Suppressor macrophage treated with lipopolysaccharide for 1 hour (primary cell): Measurements from ENCODE around the gene LCE6A.

Experiments used
- DNase-seq, 3 donors: peaks; one replicate each; pipeline ENCODE4 v3.0.0-alpha.2; 2020 to 2022

Gene LCE6A

GRCh38 chr1:152842556-152842955 lies at the start of gene LCE6A:
Gene LCE6A, plus strand, starts transcription at chr1:152842856. Its CDS starts 665 bp downstream, at chr1:152843521.
- DNase-seq: no peak

- DNase-seq: no peak
Observed at GRCh38 chr1:152795686-152796085, 47.0 kb upstream of the LCE6A start.

GRCh38 chr1:152796421-152796820 lies 46.2 kb upstream of the LCE6A start, which contains the start of gene LCE1D:
Gene LCE1D, plus strand, starts transcription at chr1:152796721. Its CDS starts 1,074 bp downstream, at chr1:152797795.
- no peak for DNase-seq

- no peak for DNase-seq
Observed at GRCh38 chr1:152801333-152801732, 41.3 kb upstream of the LCE6A start.

GRCh38 chr1:152806576-152806975 lies 36.1 kb upstream of the LCE6A start, which contains the start of gene LCE1C:
Gene LCE1C, minus strand, starts transcription at chr1:152806651. Its CDS starts 1,173 bp downstream, at chr1:152805478.
- no peak for DNase-seq

- DNase-seq: no peak
Observed at GRCh38 chr1:152811050-152811449, 31.6 kb upstream of the LCE6A start.

- DNase-seq: no peak
Observed at GRCh38 chr1:152811671-152812070, 31.0 kb upstream of the LCE6A start, which contains the start of gene LCE1B. Gene LCE1B, plus strand, starts transcription at chr1:152811971. Its CDS starts 476 bp downstream, at chr1:152812447.

GRCh38 chr1:152817309-152817708 lies 25.3 kb upstream of the LCE6A start:
- no peak for DNase-seq

- no peak for DNase-seq
Observed at GRCh38 chr1:152823294-152823693, 19.4 kb upstream of the LCE6A start.

GRCh38 chr1:152824964-152825363 lies 17.7 kb upstream of the LCE6A start:
- no peak for DNase-seq

- no peak for DNase-seq
Observed at GRCh38 chr1:152827173-152827572, 15.5 kb upstream of the LCE6A start, which contains the start of gene LCE1A. Gene LCE1A, plus strand, starts transcription at chr1:152827473. Its CDS starts 0 bp downstream, at chr1:152827473.

GRCh38 chr1:152836870-152837269 lies 5.8 kb upstream of the LCE6A start:
- DNase-seq: no peak

- no peak for DNase-seq
Observed at GRCh38 chr1:152855661-152856060, 13.0 kb downstream of the LCE6A start.

- no peak for DNase-seq
Observed at GRCh38 chr1:152858062-152858461, 15.4 kb downstream of the LCE6A start.

GRCh38 chr1:152859696-152860095 lies 17.0 kb downstream of the LCE6A start, which contains the start of gene LCE7A:
Gene LCE7A, plus strand, starts transcription at chr1:152859996. Its CDS starts 702 bp downstream, at chr1:152860698.
- DNase-seq: peak in 1 of 3 donors; percentile 5

GRCh38 chr1:152860129-152860528 lies 17.5 kb downstream of the LCE6A start:
- DNase-seq: peak in 1 of 3 donors; percentile 11

- peak in 1 of 3 donors; percentile 11 for DNase-seq
Observed at GRCh38 chr1:152861374-152861773, 18.7 kb downstream of the LCE6A start.

- no peak for DNase-seq
Observed at GRCh38 chr1:152864443-152864842, 21.8 kb downstream of the LCE6A start.

GRCh38 chr1:152866321-152866720 lies 23.7 kb downstream of the LCE6A start:
- peak; percentile 3 to 25 (median 13) for DNase-seq

- DNase-seq: peak; percentile 63 to 81 (median 80)
Observed at GRCh38 chr1:152869808-152870419, 27.3 kb downstream of the LCE6A start.

GRCh38 chr1:152870831-152871730 lies 28.4 kb downstream of the LCE6A start:
- peak; percentile 24 to 37 (median 31) for DNase-seq

GRCh38 chr1:152871731-152872126 lies 29.1 kb downstream of the LCE6A start:
- DNase-seq: no peak

GRCh38 chr1:152873495-152873894 lies 30.8 kb downstream of the LCE6A start:
- DNase-seq: no peak
